Left ventricle myocardium inferior (tissue), 1 donor: ENCODE results near the gene EPYC. TPM values are rescaled to one million over a fixed set of nuclear protein-coding genes. Genes with fewer than 3 reads are reported as not detected.

ENCODE experiments used
- DNase-seq: peaks from one replicate; pipeline ENCODE4 v3.0.0-alpha.2; 2020
- H3K27ac ChIP-seq: fragments of 200-600 bp; replicated peaks from 2 replicates; pipeline ENCODE4 v1.8.0; 2021
- H3K27me3 ChIP-seq: fragments of 200-600 bp; 2 replicates; pipeline ENCODE4 v1.8.0; 2021; ENCODE audit warnings: low read depth
- H3K36me3 ChIP-seq: fragments of 200-600 bp; 2 replicates; pipeline ENCODE4 v1.8.0; 2021
- H3K4me1 ChIP-seq: fragments of 200-600 bp; 2 replicates; pipeline ENCODE4 v1.8.0; 2021
- H3K4me3 ChIP-seq: fragments of 200-600 bp; 2 replicates; pipeline ENCODE4 v1.8.0; 2021; ENCODE audit warnings: mild to moderate bottlenecking, moderate library complexity
- H3K9me3 ChIP-seq: fragments of 200-600 bp; replicated peaks from 2 replicates; pipeline ENCODE4 v1.8.0; 2021
- intact Hi-C: fragments of 100-400 bp; cut with micrococcal nuclease; formaldehyde crosslinking; loops from one replicate; pipeline ENCODE4 v1.11.0; 2022
- total RNA-seq: library from RNA; stranded (reverse); fragmentation: NEBNext Ultra II Directional; extraction: Animal tissue kit (Norgen Biotek cat#: 25700); gene quantifications from one replicate; pipeline ENCODE4 v1.2.1, GENCODE V29; 2021
- TF ChIP-seq, protein P1 (sequence below): fragments of 200-600 bp; IDR thresholded peaks from 2 replicates; pipeline ENCODE4 v1.8.0; 2021; ENCODE audit warnings: antibody characterized with exemption, mild to moderate bottlenecking, borderline replicate concordance
- donor health status: DM: no; HTN: yes; CAD: no; lungs with severe emphysema.

Gene EPYC
- total RNA-seq, 1 donor from 2014 or later, result not detected

DNA sequence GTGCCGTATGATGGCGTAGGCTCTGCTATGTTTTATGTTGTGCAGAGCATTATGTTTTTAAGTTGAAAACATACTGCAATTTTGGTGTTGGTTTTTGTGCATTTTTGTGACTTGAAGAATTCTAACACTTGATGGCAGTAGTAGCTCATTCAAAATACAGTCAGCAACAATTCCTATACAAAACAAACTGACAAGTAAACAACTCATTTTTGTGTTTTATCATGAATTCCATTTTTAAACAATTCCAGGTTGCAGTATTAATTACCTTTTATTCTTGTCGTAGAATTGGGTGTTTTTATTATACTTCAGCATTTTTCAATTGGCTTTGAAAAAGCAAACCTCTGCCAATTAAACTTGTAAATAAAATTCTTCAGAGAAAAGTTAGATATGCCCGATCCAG is 45.7 kb downstream of the EPYC start:
- intact Hi-C loops, result no loop called here

DNA sequence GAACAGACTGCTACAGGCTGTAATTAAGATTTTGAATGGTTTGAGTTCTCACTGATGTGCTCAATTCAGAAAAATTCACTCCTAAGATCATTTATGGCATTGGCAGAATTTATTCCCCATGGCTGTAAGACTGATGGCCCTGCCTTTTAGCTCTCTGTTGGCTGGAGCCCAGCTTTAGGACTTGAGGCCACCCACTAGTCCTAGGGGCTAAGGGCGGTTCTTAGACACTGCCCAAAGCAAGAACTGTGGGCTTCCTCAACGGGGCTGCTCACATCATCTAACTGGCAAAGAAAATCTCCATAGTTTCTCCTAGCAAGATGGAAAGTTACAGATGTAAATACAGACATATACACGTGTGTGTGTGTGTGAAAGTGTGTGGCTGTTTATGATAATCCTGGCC is 46.4 kb downstream of the EPYC start:
- H3K27ac ChIP-seq, result no peak overlapping the region
- TF ChIP-seq, protein P1, sequence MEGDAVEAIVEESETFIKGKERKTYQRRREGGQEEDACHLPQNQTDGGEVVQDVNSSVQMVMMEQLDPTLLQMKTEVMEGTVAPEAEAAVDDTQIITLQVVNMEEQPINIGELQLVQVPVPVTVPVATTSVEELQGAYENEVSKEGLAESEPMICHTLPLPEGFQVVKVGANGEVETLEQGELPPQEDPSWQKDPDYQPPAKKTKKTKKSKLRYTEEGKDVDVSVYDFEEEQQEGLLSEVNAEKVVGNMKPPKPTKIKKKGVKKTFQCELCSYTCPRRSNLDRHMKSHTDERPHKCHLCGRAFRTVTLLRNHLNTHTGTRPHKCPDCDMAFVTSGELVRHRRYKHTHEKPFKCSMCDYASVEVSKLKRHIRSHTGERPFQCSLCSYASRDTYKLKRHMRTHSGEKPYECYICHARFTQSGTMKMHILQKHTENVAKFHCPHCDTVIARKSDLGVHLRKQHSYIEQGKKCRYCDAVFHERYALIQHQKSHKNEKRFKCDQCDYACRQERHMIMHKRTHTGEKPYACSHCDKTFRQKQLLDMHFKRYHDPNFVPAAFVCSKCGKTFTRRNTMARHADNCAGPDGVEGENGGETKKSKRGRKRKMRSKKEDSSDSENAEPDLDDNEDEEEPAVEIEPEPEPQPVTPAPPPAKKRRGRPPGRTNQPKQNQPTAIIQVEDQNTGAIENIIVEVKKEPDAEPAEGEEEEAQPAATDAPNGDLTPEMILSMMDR, result no peak
- H3K4me3 ChIP-seq, result no peak overlapping the region
- intact Hi-C loops, result no loop called here
- H3K36me3 ChIP-seq, result no peaks in the 10 kb centered on the region
- H3K4me1 ChIP-seq, result no peaks in the 10 kb centered on the region
- H3K9me3 ChIP-seq, result no peaks in the 10 kb centered on the region
- H3K27me3 ChIP-seq, result no peaks in the 10 kb centered on the region
- DNase-seq, result no peak

More for the DNA sequence above, 45.7 kb downstream of the EPYC start:
- Histone ChIP-seq H3K36me3 (no peaks in the 10 kb centered on the region), H3K4me1 (no peaks in the 10 kb centered on the region), H3K9me3 (no peaks in the 10 kb centered on the region), H3K27me3 (no peaks in the 10 kb centered on the region), H3K4me3 (no peak overlapping the region), H3K27ac (no peak overlapping the region)
- TF ChIP-seq, protein P1, result no peak
- no peak for DNase-seq

DNA sequence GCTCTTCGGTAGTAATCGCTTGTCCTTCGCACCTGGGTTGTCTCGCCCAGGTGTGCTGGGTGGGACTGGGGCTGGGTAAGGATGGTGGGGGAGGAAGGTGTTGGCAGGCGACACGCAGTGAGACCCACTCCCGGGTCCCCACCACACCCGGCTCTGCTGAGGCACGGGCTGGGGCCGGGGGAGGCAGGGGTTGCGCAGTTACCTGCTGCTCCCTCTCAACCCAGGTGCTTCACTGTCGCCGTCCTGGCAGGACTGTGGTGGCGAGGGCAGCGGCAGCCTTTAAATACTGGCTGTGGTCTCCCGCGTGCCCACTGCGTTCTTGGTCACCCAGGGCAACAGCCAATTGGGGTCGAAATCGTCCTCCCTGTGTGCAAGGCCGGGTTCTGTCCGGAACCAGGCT is 49.9 kb downstream of the EPYC start, which contains the start of gene CCER1:
Gene CCER1, minus strand, starts transcription at position 256 of the 400 bp plus-strand sequence. CDS start 434 bp downstream, outside the sequence.
- H3K4me3 ChIP-seq, result no peak within 1 kb of the TSS
- TF ChIP-seq, protein P1, result no peak
- no peak for DNase-seq
- H3K36me3 ChIP-seq, result no peaks in the 10 kb centered on the region
- H3K4me1 ChIP-seq, result no peaks in the 10 kb centered on the region
- H3K27ac ChIP-seq, result no peak within 1 kb of the TSS
- H3K27me3 ChIP-seq, result no peaks in the 10 kb centered on the region
- H3K9me3 ChIP-seq, result no peaks in the 10 kb centered on the region
- intact Hi-C loops, result no loop called here

DNA sequence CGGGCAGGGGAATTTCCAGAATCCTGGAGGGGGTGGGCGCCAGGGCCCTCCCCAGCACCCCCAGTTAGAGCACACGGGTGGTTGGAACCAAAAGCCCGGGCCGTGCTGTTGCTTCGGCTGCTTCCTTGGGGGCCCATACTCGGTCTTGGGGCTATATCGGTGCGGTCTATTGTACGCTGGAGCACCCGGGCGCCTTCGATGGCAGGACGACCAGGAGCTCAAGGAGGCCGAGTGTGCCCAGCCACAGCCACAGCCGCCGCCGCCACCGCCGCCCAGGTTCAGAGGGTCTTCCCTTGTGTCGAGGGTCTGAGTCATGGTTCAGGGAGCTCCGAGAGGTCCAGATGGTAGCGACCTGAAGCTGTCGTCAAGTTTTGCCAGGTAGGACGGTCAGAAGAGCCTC is 50.3 kb downstream of the EPYC start:
- no peaks in the 10 kb centered on the region for H3K9me3 ChIP-seq
- DNase-seq, result no peak
- TF ChIP-seq, protein P1, result no peak
- H3K4me3 ChIP-seq, result no peak overlapping the region
- no peaks in the 10 kb centered on the region for H3K36me3 ChIP-seq
- no peak overlapping the region for H3K27ac ChIP-seq
- intact Hi-C loops, result no loop called here
- H3K27me3 ChIP-seq, result no peaks in the 10 kb centered on the region
- no peaks in the 10 kb centered on the region for H3K4me1 ChIP-seq

DNA sequence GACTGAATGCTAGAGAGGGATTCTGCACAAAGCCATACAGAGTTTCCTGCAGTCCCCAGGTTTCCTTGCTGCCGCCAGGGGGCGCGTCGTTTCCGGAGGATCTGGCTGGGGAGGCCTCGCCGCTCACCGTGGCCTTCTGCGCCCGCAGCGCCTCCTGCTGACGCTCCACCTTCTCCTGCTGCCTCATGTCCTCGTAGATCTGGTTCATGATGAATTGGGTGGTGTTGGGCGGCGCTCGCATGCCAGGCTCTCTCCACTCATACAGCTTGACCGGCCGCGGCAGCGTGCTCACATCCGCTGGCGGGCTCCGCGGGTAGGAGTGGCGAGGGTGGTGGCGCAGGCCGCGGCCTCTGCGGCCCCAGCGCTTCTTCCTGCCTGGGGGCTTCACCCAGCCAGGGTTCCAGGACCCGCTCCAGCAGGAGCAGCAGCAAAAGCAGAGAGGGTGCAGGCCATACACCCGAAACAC is 50.8 kb downstream of the EPYC start:
- intact Hi-C loops, result no loop called here
- DNase-seq, result no peak

More for the DNA sequence above, 50.8 kb downstream of the EPYC start:
- Histone ChIP-seq H3K27ac (no peak overlapping the region), H3K9me3 (no peaks in the 10 kb centered on the region), H3K4me1 (no peaks in the 10 kb centered on the region), H3K4me3 (no peak overlapping the region), H3K36me3 (no peaks in the 10 kb centered on the region), H3K27me3 (no peaks in the 10 kb centered on the region)
- TF ChIP-seq, protein P1, result peak; percentile 36
